ENCODE data around the gene CTNNA2.

Gene CTNNA2

DNA sequence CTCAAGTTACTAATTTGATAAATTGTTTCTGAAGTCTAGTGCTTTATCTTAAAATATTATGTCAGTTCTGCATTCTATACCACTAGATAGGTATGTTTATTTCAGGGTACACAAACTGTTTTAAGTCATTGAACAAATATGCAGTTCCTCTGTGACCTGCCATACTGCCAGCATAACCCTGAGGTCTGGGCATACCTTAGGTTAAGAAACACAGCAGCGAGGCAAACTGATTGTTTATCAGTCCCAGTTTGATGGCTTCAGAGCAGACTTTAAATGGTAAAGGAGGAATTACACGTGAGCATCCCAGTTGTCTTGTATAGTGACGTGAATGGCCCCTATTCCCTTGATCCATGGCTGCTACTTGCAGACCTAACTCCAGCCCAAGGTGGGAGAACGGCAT is 978.1 kb downstream of the CTNNA2 start:
- TF ChIP-seq, protein P1, sequence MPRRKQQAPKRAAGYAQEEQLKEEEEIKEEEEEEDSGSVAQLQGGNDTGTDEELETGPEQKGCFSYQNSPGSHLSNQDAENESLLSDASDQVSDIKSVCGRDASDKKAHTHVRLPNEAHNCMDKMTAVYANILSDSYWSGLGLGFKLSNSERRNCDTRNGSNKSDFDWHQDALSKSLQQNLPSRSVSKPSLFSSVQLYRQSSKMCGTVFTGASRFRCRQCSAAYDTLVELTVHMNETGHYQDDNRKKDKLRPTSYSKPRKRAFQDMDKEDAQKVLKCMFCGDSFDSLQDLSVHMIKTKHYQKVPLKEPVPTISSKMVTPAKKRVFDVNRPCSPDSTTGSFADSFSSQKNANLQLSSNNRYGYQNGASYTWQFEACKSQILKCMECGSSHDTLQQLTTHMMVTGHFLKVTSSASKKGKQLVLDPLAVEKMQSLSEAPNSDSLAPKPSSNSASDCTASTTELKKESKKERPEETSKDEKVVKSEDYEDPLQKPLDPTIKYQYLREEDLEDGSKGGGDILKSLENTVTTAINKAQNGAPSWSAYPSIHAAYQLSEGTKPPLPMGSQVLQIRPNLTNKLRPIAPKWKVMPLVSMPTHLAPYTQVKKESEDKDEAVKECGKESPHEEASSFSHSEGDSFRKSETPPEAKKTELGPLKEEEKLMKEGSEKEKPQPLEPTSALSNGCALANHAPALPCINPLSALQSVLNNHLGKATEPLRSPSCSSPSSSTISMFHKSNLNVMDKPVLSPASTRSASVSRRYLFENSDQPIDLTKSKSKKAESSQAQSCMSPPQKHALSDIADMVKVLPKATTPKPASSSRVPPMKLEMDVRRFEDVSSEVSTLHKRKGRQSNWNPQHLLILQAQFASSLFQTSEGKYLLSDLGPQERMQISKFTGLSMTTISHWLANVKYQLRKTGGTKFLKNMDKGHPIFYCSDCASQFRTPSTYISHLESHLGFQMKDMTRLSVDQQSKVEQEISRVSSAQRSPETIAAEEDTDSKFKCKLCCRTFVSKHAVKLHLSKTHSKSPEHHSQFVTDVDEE (CRISPR knock-in tag; IDR thresholded peaks at IDR 0.05), result no peak
- TF ChIP-seq ZFP3 (CRISPR knock-in tag; IDR thresholded peaks at IDR 0.05), result no peak
- no peak for TF ChIP-seq ZNF8 (CRISPR knock-in tag; IDR thresholded peaks at IDR 0.05)
- no peak for TF ChIP-seq CSDC2 (CRISPR knock-in tag; IDR thresholded peaks at IDR 0.05)
- no peak for TF ChIP-seq PPARA (CRISPR knock-in tag; IDR thresholded peaks at IDR 0.05; ENCODE audit: borderline replicate concordance)
- TF ChIP-seq TCF4 (CRISPR knock-in tag; IDR thresholded peaks at IDR 0.05; ENCODE audit: borderline replicate concordance), result no peak
- no peak for TF ChIP-seq ZNF565 (CRISPR knock-in tag; conservative IDR thresholded peaks at IDR 0.05; ENCODE audit: low read depth)
- TF ChIP-seq, protein P2, sequence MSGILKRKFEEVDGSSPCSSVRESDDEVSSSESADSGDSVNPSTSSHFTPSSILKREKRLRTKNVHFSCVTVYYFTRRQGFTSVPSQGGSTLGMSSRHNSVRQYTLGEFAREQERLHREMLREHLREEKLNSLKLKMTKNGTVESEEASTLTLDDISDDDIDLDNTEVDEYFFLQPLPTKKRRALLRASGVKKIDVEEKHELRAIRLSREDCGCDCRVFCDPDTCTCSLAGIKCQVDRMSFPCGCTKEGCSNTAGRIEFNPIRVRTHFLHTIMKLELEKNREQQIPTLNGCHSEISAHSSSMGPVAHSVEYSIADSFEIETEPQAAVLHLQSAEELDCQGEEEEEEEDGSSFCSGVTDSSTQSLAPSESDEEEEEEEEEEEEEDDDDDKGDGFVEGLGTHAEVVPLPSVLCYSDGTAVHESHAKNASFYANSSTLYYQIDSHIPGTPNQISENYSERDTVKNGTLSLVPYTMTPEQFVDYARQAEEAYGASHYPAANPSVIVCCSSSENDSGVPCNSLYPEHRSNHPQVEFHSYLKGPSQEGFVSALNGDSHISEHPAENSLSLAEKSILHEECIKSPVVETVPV (CRISPR knock-in tag; IDR thresholded peaks at IDR 0.05), result no peak
- no peak for TF ChIP-seq GLIS3 (CRISPR knock-in tag; IDR thresholded peaks at IDR 0.05)
- no peak for TF ChIP-seq ARNTL (CRISPR knock-in tag; IDR thresholded peaks at IDR 0.05; ENCODE audit: borderline replicate concordance, low read depth)
- TF ChIP-seq OSR1 (CRISPR knock-in tag; IDR thresholded peaks at IDR 0.05), result no peak
- TF ChIP-seq, protein P3, sequence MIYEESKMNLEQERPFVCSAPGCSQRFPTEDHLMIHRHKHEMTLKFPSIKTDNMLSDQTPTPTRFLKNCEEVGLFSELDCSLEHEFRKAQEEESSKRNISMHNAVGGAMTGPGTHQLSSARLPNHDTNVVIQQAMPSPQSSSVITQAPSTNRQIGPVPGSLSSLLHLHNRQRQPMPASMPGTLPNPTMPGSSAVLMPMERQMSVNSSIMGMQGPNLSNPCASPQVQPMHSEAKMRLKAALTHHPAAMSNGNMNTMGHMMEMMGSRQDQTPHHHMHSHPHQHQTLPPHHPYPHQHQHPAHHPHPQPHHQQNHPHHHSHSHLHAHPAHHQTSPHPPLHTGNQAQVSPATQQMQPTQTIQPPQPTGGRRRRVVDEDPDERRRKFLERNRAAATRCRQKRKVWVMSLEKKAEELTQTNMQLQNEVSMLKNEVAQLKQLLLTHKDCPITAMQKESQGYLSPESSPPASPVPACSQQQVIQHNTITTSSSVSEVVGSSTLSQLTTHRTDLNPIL (CRISPR knock-in tag; IDR thresholded peaks at IDR 0.05; ENCODE audit: low read depth), result no peak
- no peak for TF ChIP-seq ISL1 (CRISPR knock-in tag; IDR thresholded peaks at IDR 0.05)
- no peak for TF ChIP-seq ZFP30 (CRISPR knock-in tag; IDR thresholded peaks at IDR 0.05)
- TF ChIP-seq BACH2 (CRISPR knock-in tag; IDR thresholded peaks at IDR 0.05; ENCODE audit: borderline replicate concordance), result no peak
- no peak for TF ChIP-seq RARB (CRISPR knock-in tag; IDR thresholded peaks at IDR 0.05)
- TF ChIP-seq, protein P4, sequence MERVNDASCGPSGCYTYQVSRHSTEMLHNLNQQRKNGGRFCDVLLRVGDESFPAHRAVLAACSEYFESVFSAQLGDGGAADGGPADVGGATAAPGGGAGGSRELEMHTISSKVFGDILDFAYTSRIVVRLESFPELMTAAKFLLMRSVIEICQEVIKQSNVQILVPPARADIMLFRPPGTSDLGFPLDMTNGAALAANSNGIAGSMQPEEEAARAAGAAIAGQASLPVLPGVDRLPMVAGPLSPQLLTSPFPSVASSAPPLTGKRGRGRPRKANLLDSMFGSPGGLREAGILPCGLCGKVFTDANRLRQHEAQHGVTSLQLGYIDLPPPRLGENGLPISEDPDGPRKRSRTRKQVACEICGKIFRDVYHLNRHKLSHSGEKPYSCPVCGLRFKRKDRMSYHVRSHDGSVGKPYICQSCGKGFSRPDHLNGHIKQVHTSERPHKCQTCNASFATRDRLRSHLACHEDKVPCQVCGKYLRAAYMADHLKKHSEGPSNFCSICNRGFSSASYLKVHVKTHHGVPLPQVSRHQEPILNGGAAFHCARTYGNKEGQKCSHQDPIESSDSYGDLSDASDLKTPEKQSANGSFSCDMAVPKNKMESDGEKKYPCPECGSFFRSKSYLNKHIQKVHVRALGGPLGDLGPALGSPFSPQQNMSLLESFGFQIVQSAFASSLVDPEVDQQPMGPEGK (CRISPR knock-in tag; IDR thresholded peaks at IDR 0.05; ENCODE audit: borderline replicate concordance), result no peak
- TF ChIP-seq ESRRG (CRISPR knock-in tag; IDR thresholded peaks at IDR 0.05), result no peak
- ATAC-seq, result peak; percentile 64

DNA sequence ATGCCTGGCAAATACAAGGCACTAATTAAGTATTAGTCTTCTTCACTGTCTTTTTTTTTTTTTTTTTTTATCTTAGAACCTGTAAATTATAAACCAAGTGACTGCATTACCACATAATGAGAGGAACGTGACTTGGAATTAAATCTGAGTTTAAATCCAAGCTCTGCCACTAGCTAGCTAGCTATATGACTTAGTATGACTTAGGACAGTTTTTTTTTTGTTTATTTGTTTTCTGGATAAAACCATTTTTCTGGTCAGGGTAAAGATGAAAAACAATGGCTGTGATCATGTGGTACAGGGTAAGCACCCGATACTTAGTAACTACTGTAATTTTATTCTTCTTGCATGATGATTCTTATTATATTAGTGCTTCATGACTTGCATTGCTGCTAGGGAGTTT is 983.5 kb downstream of the CTNNA2 start:
- no peak for TF ChIP-seq OSR1 (CRISPR knock-in tag; IDR thresholded peaks at IDR 0.05)
- no peak for TF ChIP-seq SNAI2 (CRISPR knock-in tag; IDR thresholded peaks at IDR 0.05)
- no peak for TF ChIP-seq ZFP3 (CRISPR knock-in tag; IDR thresholded peaks at IDR 0.05)
- TF ChIP-seq ISL1 (CRISPR knock-in tag; IDR thresholded peaks at IDR 0.05), result no peak
- TF ChIP-seq ZNF70 (CRISPR knock-in tag; IDR thresholded peaks at IDR 0.05), result no peak
- TF ChIP-seq, protein P3 (CRISPR knock-in tag; IDR thresholded peaks at IDR 0.05; ENCODE audit: low read depth), result no peak
- TF ChIP-seq, protein P5, sequence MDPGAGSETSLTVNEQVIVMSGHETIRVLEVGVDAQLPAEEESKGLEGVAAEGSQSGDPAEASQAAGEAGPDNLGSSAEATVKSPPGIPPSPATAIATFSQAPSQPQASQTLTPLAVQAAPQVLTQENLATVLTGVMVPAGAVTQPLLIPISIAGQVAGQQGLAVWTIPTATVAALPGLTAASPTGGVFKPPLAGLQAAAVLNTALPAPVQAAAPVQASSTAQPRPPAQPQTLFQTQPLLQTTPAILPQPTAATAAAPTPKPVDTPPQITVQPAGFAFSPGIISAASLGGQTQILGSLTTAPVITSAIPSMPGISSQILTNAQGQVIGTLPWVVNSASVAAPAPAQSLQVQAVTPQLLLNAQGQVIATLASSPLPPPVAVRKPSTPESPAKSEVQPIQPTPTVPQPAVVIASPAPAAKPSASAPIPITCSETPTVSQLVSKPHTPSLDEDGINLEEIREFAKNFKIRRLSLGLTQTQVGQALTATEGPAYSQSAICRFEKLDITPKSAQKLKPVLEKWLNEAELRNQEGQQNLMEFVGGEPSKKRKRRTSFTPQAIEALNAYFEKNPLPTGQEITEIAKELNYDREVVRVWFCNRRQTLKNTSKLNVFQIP (CRISPR knock-in tag; IDR thresholded peaks at IDR 0.05; ENCODE audit: borderline replicate concordance, low read depth), result no peak
- TF ChIP-seq GLIS3 (CRISPR knock-in tag; IDR thresholded peaks at IDR 0.05), result no peak
- TF ChIP-seq, protein P2 (CRISPR knock-in tag; IDR thresholded peaks at IDR 0.05), result no peak
- peak; percentile 21 for ATAC-seq
